ENCODE results near the gene FAM120A. TPM values are rescaled to one million over a fixed set of nuclear protein-coding genes. Genes with fewer than 3 reads are reported as not detected.
A peak's percentile ranks its signal among the peaks of the same experiment; 100 is the strongest.

FAM120A gene
- total and polyA plus RNA-seq, 9 of the 15 experiments (the other 6 are each of a cell fraction or from before 2014, with no cell fraction given) = 8.7 to 71.0 (median 42.2) TPM

DNA sequence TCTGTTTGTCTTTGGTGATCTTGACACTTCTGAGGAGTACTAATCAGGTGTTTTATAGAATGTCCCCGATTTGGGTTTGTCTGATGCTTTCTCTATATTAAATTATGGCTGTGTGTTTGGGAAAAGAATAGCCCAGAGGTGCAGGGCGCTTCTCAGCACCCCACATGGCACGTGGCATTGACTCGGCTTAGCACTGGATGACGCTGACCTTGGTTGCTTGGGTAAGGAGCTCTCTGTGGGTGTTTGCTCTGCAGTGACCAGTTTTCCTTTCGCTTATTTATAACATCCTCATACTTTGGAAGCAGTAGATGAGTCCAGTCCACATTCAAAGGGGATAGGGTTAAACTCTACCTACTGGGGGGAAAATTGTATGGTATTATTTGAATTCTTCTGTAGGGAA lies 14.4 kb downstream of the FAM120A start:
- ATAC-seq = peak; percentile 13; the same call in 2 of the 3 replicates
- Histone ChIP-seq H3K36me3 (ENCODE audit: control insufficient read depth, insufficient read depth, low read length) (peaks cover 19% of the 10 kb centered on the region), H3K9ac (ENCODE audit: insufficient read depth in 1 of 2, low read depth in 2 of 2, low read length in 2 of 2) (no peak overlapping the region; a peak in 1 of 4 replicates), H4K20me1 (replicated peaks; ENCODE audit: control insufficient read depth, insufficient read depth, low read length) (peaks cover 14% of the 10 kb centered on the region), H2AFZ (ENCODE audit: low read depth, low read length) (no peak overlapping the region), H3K79me2 (ENCODE audit: control insufficient read depth, insufficient read depth, low read length) (peaks cover 100% of the 10 kb centered on the region), H3K4me2 (ENCODE audit: insufficient read depth, low read length) (no peak overlapping the region), H3K4me1 (replicated peaks in 1 of 2; ENCODE audit: control insufficient read depth in 2 of 2, insufficient read depth in 2 of 2, low read length in 2 of 2) (peaks cover 8 to 31% of the 10 kb centered on the region in 2 experiments; a peak in 4 of 5 replicates), H3K4me3 (no peak overlapping the region), H3K27ac (ENCODE audit: extremely low read depth, low read depth, low read length) (no peak overlapping the region), H3K27me3 (ENCODE audit: control insufficient read depth in 2 of 2, insufficient read depth in 2 of 2, low read length in 2 of 2) (no peaks in the 10 kb centered on the region), H3K9me1 (ENCODE audit: control insufficient read depth, insufficient read depth, low read length) (peaks cover 3% of the 10 kb centered on the region), H3K9me3 (replicated peaks; ENCODE audit: control insufficient read depth, insufficient read depth, low read depth, low read length) (no peaks in the 10 kb centered on the region)
- ChIA-PET POLR2A (interaction anchor here (0.8 to 4.1 kb wide), 3 partner anchors 9 to 16 kb away, joined by 4 to 53 read pairs (median 13); partner anchors contain the start of gene FAM120AOS), CTCF (ENCODE audit: low intra/inter-chr PET ratio) (no interaction called here)
- BruUV-seq (replicated peaks) = no TSS peak
- no peak for FAIRE-seq
- no peak for DNase-seq (ENCODE audit: extremely low read depth in 1 of 4, low spot score in 3 of 4)
- intact Hi-C loops (cut with micrococcal nuclease) (no loop called here), in situ Hi-C loops (cut with MboI) (no loop called here)
- 78% methylated on average over 6 of the region's 6 CpGs for WGBS (ENCODE audit: insufficient coverage, low coverage, missing lambda C conversion rate)
- TF ChIP-seq ETV1 (tag; conservative IDR thresholded peaks at IDR 0.05; ENCODE audit: low read depth) (no peak), POLR2AphosphoS2 (IDR thresholded peaks at IDR 0.05; ENCODE audit: low read length) (no peak), DPF2 (IDR thresholded peaks at IDR 0.05) (no peak), KAT7 (CRISPR knock-in tag; IDR thresholded peaks at IDR 0.05; ENCODE audit: borderline replicate concordance) (no peak), MEF2A (IDR thresholded peaks at IDR 0.05; ENCODE audit: control insufficient read depth, low read depth, low read length) (no peak), RCOR1 (IDR thresholded peaks at IDR 0.05; ENCODE audit: borderline replicate concordance in 1 of 2, low read depth in 2 of 2, low read length in 2 of 2) (no peak), HNRNPUL1 (IDR thresholded peaks at IDR 0.05; ENCODE audit: low read length) (no peak), ZBTB1 (CRISPR knock-in tag; IDR thresholded peaks at IDR 0.05; ENCODE audit: borderline replicate concordance, low read depth) (no peak), GATAD2B (IDR thresholded peaks at IDR 0.05; ENCODE audit: borderline replicate concordance) (no peak), SRF (CRISPR knock-in tag; IDR thresholded peaks at IDR 0.05) (no peak), SP2 (IDR thresholded peaks at IDR 0.05; ENCODE audit: extremely low read depth, low read depth, low read length, poor library complexity, severe bottlenecking) (no peak)
- TF ChIP-seq, protein P1, sequence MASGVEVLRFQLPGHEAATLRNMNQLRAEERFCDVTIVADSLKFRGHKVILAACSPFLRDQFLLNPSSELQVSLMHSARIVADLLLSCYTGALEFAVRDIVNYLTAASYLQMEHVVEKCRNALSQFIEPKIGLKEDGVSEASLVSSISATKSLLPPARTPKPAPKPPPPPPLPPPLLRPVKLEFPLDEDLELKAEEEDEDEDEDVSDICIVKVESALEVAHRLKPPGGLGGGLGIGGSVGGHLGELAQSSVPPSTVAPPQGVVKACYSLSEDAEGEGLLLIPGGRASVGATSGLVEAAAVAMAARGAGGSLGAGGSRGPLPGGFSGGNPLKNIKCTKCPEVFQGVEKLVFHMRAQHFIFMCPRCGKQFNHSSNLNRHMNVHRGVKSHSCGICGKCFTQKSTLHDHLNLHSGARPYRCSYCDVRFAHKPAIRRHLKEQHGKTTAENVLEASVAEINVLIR (CRISPR knock-in tag; IDR thresholded peaks at IDR 0.05) = no peak
- TF ChIP-seq, protein P2, sequence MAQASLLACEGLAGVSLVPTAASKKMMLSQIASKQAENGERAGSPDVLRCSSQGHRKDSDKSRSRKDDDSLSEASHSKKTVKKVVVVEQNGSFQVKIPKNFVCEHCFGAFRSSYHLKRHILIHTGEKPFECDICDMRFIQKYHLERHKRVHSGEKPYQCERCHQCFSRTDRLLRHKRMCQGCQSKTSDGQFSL (CRISPR knock-in tag; IDR thresholded peaks at IDR 0.05) = no peak
- TF ChIP-seq, protein P2 (tag; IDR thresholded peaks at IDR 0.05) = no peak
- TF ChIP-seq, protein P3, sequence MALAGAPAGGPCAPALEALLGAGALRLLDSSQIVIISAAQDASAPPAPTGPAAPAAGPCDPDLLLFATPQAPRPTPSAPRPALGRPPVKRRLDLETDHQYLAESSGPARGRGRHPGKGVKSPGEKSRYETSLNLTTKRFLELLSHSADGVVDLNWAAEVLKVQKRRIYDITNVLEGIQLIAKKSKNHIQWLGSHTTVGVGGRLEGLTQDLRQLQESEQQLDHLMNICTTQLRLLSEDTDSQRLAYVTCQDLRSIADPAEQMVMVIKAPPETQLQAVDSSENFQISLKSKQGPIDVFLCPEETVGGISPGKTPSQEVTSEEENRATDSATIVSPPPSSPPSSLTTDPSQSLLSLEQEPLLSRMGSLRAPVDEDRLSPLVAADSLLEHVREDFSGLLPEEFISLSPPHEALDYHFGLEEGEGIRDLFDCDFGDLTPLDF (CRISPR knock-in tag; IDR thresholded peaks at IDR 0.05) = no peak
- TF ChIP-seq, protein P4, sequence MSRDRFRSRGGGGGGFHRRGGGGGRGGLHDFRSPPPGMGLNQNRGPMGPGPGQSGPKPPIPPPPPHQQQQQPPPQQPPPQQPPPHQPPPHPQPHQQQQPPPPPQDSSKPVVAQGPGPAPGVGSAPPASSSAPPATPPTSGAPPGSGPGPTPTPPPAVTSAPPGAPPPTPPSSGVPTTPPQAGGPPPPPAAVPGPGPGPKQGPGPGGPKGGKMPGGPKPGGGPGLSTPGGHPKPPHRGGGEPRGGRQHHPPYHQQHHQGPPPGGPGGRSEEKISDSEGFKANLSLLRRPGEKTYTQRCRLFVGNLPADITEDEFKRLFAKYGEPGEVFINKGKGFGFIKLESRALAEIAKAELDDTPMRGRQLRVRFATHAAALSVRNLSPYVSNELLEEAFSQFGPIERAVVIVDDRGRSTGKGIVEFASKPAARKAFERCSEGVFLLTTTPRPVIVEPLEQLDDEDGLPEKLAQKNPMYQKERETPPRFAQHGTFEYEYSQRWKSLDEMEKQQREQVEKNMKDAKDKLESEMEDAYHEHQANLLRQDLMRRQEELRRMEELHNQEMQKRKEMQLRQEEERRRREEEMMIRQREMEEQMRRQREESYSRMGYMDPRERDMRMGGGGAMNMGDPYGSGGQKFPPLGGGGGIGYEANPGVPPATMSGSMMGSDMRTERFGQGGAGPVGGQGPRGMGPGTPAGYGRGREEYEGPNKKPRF (IDR thresholded peaks at IDR 0.05; ENCODE audit: low read depth, low read length) = no peak
